Duodenal mucosa (tissue), 2 donors: ENCODE data around the gene ECM1.

Experiments
- H3K27ac ChIP-seq: one replicate; pipeline ENCODE4 v1.7.0; 2013; ENCODE audit warnings: low read depth, low read length
- H3K27me3 ChIP-seq, 2 donors: one replicate each; pipeline ENCODE4 v1.7.0; 2013; ENCODE audit warnings: low read length in 2 of 2, control low read depth in 1 of 2; ENCODE audit not compliant: insufficient read depth in 2 of 2, control insufficient read depth in 1 of 2
- H3K36me3 ChIP-seq, 2 donors: one replicate each; pipeline ENCODE4 v1.7.0; 2013; ENCODE audit warnings: low read length in 2 of 2, control low read depth in 1 of 2; ENCODE audit not compliant: insufficient read depth in 2 of 2, control insufficient read depth in 1 of 2
- H3K4me1 ChIP-seq, 2 donors: one replicate each; pipeline ENCODE4 v1.7.0; 2013; ENCODE audit warnings: low read length in 2 of 2, control low read depth in 1 of 2; ENCODE audit not compliant: insufficient read depth in 2 of 2, control insufficient read depth in 1 of 2
- H3K4me3 ChIP-seq, 2 donors: one replicate each; pipeline ENCODE4 v1.7.0; 2013; ENCODE audit warnings: low read length in 2 of 2, low read depth in 1 of 2
- H3K9ac ChIP-seq, 2 donors: one replicate each; pipeline ENCODE4 v1.7.0; 2013; ENCODE audit warnings: low read length in 2 of 2, low read depth in 1 of 2
- H3K9me3 ChIP-seq, 2 donors: one replicate each; pipeline ENCODE4 v1.7.0; 2013; ENCODE audit warnings: low read length in 2 of 2, control low read depth in 1 of 2; ENCODE audit not compliant: control insufficient read depth in 1 of 2

Gene ECM1

DNA sequence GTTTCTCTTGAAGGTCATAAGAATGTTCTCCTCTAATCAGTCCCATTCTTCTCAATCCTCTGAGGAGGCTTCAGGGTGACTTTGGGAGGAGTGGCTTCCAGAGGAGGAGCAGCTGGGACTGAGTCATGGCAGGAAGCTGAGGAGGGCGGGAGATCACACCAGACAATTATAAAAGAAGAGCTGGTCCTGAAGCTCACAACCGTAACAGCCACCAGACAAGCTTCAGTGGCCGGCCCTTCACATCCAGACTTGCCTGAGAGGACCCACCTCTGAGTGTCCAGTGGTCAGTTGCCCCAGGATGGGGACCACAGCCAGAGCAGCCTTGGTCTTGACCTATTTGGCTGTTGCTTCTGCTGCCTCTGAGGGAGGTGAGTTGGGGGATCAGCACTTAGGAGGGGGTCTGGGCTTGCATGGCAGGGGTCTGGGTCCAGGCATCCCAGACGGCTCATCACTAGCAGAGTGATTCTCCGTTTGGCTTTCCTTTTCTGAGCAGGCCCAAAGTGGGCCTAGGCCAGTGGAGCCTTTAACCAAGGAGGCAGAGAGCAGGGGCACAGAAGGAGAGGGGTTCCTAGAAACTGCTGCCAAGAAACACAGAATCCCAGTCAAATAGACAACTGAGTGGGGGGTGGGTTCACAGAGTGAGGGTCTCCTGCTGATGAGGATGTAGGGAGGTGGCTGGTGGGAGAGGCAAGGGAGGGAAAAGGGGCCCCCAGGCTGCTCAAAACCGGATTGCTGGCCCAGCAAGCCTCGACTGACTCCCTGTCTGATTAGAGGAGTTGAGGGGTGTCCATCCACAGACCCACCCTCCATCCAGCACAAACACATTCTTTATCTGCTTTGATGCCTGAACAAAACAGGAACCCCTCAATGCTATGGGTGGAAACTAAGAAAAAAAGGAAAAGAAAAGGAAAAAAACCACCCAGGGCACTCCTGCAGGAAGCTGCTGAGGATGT is at the start of gene ECM1:
Gene ECM1 (plus strand): TSS at position 198 of the 953 bp plus-strand sequence. CDS start 101 bp downstream, at position 299.
- Histone ChIP-seq H3K9me3 (no peaks in the 10 kb centered on the region), H3K36me3 (peaks cover 10 to 37% of the 10 kb centered on the region in 2 donors), H3K27me3 (no peaks in the 10 kb centered on the region), H3K4me1 (peaks cover 0 to 8% of the 10 kb centered on the region in 2 donors), H3K27ac (peak within 1 kb of the TSS; percentile 65), H3K4me3 (peak within 1 kb of the TSS in 1 of 2 donors; percentile 33), H3K9ac (peak within 1 kb of the TSS in 1 of 2 donors; percentile 47)

DNA sequence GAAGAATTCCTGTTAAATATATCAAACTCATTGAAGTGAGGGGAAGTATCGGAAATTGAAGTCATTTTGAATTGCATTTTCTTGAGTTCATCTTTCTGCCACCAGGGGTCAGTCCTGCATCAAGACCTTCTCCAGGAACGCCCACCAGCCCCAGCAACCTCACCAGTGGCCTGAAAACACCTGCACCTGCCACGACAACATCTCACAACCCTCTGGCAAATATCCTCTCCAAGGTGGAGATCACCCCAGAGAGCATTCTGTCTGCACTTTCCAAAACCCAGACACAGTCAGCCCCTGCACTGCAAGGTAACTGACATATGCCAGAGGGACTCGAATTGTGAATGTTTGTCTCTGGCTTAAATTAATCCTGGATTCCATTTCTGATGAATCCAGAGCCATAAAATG is 43.5 kb upstream of the ECM1 start:
- Histone ChIP-seq H3K36me3 (peaks cover 11 to 33% of the 10 kb centered on the region in 2 donors), H3K4me3 (no peak overlapping the region), H3K4me1 (no peaks in the 10 kb centered on the region), H3K27ac (no peak overlapping the region), H3K9me3 (no peaks in the 10 kb centered on the region), H3K27me3 (no peaks in the 10 kb centered on the region), H3K9ac (no peak overlapping the region)

- H3K36me3 ChIP-seq = peaks cover 25 to 48% of the 10 kb centered on the region in 2 donors
- no peaks in the 10 kb centered on the region for H3K27me3 ChIP-seq
- H3K27ac ChIP-seq = no peak overlapping the region
- no peak overlapping the region for H3K4me3 ChIP-seq
- H3K9ac ChIP-seq = no peak overlapping the region
- H3K4me1 ChIP-seq = no peaks in the 10 kb centered on the region
- no peaks in the 10 kb centered on the region for H3K9me3 ChIP-seq
Observed at GRCh38 chr1:150466964-150467363, 40.9 kb upstream of the ECM1 start.

DNA sequence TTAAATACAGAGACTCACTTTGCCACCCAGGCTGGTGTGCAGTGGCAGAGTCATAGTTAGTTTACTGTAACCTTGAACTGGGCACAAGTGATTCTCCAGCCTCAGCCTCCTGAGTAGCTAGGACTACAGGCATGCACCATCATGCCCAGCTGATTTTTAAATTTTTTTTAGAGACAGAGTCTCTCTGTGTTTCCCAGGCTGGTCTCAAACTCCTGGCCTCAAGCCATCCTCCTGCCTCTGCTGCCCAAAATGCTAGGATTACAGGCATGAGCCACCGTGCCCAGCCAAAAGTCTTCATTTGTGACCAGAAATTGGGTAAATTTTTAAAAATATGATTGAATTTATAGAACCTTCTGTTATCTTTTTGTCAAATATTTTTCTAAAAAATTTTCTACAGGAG is 38.6 kb upstream of the ECM1 start:
- Histone ChIP-seq H3K36me3 (peaks cover 38 to 57% of the 10 kb centered on the region in 2 donors), H3K4me1 (no peaks in the 10 kb centered on the region), H3K27me3 (no peaks in the 10 kb centered on the region), H3K4me3 (no peak overlapping the region), H3K27ac (no peak overlapping the region), H3K9me3 (no peaks in the 10 kb centered on the region), H3K9ac (no peak overlapping the region)

DNA sequence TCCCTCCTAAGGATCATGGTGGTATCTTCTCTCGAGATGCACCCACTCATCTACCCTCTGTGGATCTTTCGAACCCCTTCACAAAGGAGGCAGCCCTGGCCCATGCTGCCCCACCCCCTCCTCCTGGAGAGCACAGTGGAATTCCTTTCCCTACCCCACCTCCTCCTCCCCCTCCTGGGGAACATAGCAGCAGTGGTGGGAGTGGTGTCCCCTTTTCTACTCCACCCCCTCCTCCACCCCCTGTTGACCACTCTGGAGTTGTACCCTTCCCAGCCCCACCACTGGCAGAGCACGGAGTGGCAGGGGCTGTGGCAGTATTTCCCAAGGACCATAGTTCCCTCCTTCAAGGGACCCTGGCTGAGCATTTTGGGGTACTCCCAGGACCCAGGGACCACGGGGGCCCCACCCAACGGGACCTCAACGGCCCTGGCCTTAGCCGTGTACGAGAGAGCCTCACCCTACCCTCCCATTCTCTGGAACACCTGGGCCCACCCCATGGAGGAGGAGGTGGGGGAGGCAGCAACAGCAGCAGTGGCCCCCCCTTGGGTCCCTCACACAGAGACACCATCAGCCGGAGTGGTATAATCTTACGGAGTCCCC is 35.2 kb upstream of the ECM1 start:
- Histone ChIP-seq H3K4me1 (peaks cover 4 to 5% of the 10 kb centered on the region in 2 donors), H3K27me3 (no peaks in the 10 kb centered on the region)

GRCh38 chr1:150473659-150474058 is 34.2 kb upstream of the ECM1 start:
- Histone ChIP-seq H3K27me3 (no peaks in the 10 kb centered on the region), H3K9ac (no peak overlapping the region), H3K36me3 (peaks cover 30 to 37% of the 10 kb centered on the region in 2 donors), H3K4me3 (no peak overlapping the region), H3K4me1 (peaks cover 6 to 9% of the 10 kb centered on the region in 2 donors), H3K27ac (no peak overlapping the region), H3K9me3 (no peaks in the 10 kb centered on the region)

More for the DNA sequence above, 35.2 kb upstream of the ECM1 start:
- H3K9me3 ChIP-seq = no peaks in the 10 kb centered on the region
- no peak overlapping the region for H3K27ac ChIP-seq
- peaks cover 30 to 37% of the 10 kb centered on the region in 2 donors for H3K36me3 ChIP-seq
- no peak overlapping the region for H3K9ac ChIP-seq
- H3K4me3 ChIP-seq = no peak overlapping the region

DNA sequence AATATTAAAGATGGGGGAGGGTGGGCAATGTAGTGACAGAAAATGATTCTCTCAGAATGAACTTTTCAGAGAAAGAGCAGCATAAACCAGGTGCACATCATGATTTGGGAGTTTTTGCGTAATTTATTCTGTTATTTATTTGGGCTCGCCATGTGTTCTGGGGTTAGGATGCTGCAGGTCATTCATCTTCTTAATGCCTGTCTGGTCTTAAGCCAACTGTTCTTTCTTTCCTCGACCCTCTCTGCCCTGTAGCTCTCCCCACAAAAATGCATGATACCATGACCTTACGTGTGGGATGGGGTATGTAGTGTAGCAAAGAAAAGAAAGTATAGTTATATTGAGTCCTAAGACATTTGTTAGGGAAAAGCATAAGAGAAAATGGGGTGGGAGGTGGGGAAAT is 33.0 kb upstream of the ECM1 start:
- no peak overlapping the region for H3K4me3 ChIP-seq
- H3K9ac ChIP-seq = no peak overlapping the region
- H3K27ac ChIP-seq = no peak overlapping the region
- H3K36me3 ChIP-seq = peaks cover 30 to 34% of the 10 kb centered on the region in 2 donors
- peaks cover 6 to 9% of the 10 kb centered on the region in 2 donors for H3K4me1 ChIP-seq
- no peaks in the 10 kb centered on the region for H3K27me3 ChIP-seq
- H3K9me3 ChIP-seq = no peaks in the 10 kb centered on the region

DNA sequence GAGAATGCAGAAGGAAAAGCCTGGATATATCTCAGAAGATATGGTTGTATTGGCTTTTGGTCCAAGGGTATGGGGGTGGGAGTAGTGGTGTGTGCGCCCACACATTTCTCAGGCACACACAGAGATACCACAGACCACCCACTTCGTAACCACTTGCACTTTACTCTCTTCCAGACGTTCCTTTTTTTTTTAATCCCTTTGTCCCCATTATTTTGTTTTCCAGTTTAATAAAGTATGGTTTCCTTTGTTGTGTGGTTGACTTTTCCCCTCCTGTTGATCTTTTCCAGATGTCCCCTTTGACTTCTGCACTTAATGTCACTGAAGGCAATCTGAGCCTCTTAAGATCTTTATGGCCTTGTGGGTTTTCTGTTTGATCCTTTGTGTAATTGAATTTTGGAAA is 31.2 kb upstream of the ECM1 start:
- Histone ChIP-seq H3K9ac (no peak overlapping the region), H3K27ac (no peak overlapping the region), H3K4me1 (peaks cover 6 to 9% of the 10 kb centered on the region in 2 donors), H3K4me3 (no peak overlapping the region), H3K9me3 (no peaks in the 10 kb centered on the region), H3K27me3 (no peaks in the 10 kb centered on the region), H3K36me3 (peaks cover 15 to 18% of the 10 kb centered on the region in 2 donors)

DNA sequence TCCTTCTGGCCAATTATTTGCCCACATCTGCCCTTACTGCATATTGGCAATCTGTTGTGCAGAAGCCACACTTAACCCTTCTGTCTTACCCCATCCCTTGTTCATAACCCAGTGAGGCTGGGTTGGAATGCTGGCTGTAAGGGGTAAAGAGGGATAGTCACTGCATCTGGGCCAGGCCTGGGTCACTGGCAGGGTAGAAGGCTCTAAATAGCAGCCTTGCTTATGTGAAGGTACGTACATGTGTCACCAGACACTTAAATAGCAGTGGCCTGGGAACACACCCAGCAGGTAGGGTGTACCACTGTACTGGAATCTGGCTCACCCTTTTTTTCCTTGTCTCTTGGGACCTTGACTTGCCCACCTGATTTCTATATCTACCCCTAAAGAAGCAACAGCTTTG is 30.6 kb upstream of the ECM1 start:
- peaks cover 6 to 9% of the 10 kb centered on the region in 2 donors for H3K4me1 ChIP-seq
- H3K9ac ChIP-seq = no peak overlapping the region
- H3K27me3 ChIP-seq = no peaks in the 10 kb centered on the region
- H3K36me3 ChIP-seq = peaks cover 9 to 12% of the 10 kb centered on the region in 2 donors
- no peaks in the 10 kb centered on the region for H3K9me3 ChIP-seq
- H3K27ac ChIP-seq = no peak overlapping the region
- no peak overlapping the region for H3K4me3 ChIP-seq

- no peak overlapping the region for H3K9ac ChIP-seq
- H3K4me3 ChIP-seq = no peak overlapping the region
- no peaks in the 10 kb centered on the region for H3K9me3 ChIP-seq
- H3K36me3 ChIP-seq = peaks cover 5 to 8% of the 10 kb centered on the region in 2 donors
- no peak overlapping the region for H3K27ac ChIP-seq
- no peaks in the 10 kb centered on the region for H3K27me3 ChIP-seq
- H3K4me1 ChIP-seq = peaks cover 6 to 9% of the 10 kb centered on the region in 2 donors
Observed at GRCh38 chr1:150477733-150478132, 30.2 kb upstream of the ECM1 start.
